ENCODE measurements around the gene ARMCX2. TPM values are rescaled to one million over a fixed set of nuclear protein-coding genes. Genes with fewer than 3 reads are reported as not detected.

Gene ARMCX2
- 110 to 119 TPM (median 116 TPM) in 3 replicates for total RNA-seq

GRCh38 chrX:101659601-101660063, at the start of gene ARMCX2:
Gene ARMCX2 (minus strand): TSS chrX:101659850. CDS start chrX:101657588, 2,262 bp downstream.
- Mint-ChIP-seq H3K9me3 (peaks cover 26% of the 10 kb centered on the region), H3K27ac (peak within 1 kb of the TSS; percentile 48), H3K4me1 (peaks cover 4% of the 10 kb centered on the region), H3K27me3 (ENCODE audit: low read depth) (no peaks in the 10 kb centered on the region), H3K4me3 (peak within 1 kb of the TSS; percentile 84), H3K36me3 (no peaks in the 10 kb centered on the region)
- TF ChIP-seq CTCF (IDR thresholded peaks at IDR 0.05; ENCODE audit: unreplicated experiment): no peak
- peak in 1 of 2 experiments; percentile 56 for DNase-seq (ENCODE audit: low spot score in 2 of 2, unreplicated experiment in 2 of 2)

- H3K4me1 Mint-ChIP-seq: peaks cover 3% of the 10 kb centered on the region
- H3K9me3 Mint-ChIP-seq: peaks cover 20% of the 10 kb centered on the region
- no peak overlapping the region for H3K27ac Mint-ChIP-seq
- no peak overlapping the region for H3K4me3 Mint-ChIP-seq
- TF ChIP-seq CTCF (IDR thresholded peaks at IDR 0.05; ENCODE audit: unreplicated experiment): no peak
- H3K27me3 Mint-ChIP-seq (ENCODE audit: low read depth): no peaks in the 10 kb centered on the region
- H3K36me3 Mint-ChIP-seq: no peaks in the 10 kb centered on the region
- DNase-seq (ENCODE audit: low spot score in 2 of 2, unreplicated experiment in 2 of 2): no peak
These were observed 49.7 kb upstream of the ARMCX2 start for GRCh38 chrX:101709384-101709783.

DNA sequence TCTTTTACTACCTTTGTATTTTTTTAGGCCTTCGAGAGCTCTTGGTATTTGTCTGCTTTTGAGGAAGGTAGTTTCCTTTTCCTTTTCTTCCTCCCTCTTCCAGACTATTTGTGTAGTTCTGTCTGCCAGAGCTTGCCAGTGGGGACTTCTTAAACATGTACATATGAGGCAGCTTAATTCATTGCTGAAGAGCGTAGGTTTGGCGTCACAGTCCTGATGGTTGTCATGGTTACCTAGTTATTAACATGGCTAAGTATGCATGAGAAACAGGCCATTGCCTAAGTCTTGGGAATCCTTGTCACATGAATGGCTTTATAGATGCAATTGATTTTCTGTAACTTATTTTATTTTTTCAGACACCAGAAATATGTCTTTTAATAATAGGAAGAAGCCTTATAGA, 48.5 kb upstream of the ARMCX2 start:
- no peaks in the 10 kb centered on the region for H3K27me3 Mint-ChIP-seq (ENCODE audit: low read depth)
- no peaks in the 10 kb centered on the region for H3K36me3 Mint-ChIP-seq
- H3K4me3 Mint-ChIP-seq: no peak overlapping the region
- peaks cover 22% of the 10 kb centered on the region for H3K9me3 Mint-ChIP-seq
- TF ChIP-seq CTCF (IDR thresholded peaks at IDR 0.05; ENCODE audit: unreplicated experiment): no peak
- peaks cover 3% of the 10 kb centered on the region for H3K4me1 Mint-ChIP-seq
- DNase-seq (ENCODE audit: low spot score in 2 of 2, unreplicated experiment in 2 of 2): no peak
- H3K27ac Mint-ChIP-seq: peak overlapping the region; percentile 22

DNA sequence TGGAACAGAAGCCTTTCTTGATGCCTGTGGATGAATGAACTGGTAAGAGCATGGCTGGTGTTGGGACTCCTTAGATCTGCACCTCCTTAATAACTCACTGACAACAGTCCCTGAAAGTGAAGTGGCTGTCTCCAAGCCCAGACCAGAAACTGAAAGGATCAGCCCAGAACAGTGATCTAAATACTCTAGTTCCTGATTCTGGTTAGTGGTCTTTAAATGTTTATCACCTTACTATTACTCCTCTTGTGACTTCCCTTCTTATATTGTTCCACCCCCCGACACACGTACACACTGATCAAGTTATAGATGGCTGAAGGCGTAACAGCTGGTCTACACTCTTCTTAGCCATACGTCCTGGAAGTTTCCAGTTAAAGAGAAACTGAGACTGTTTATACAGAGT, 33.8 kb upstream of the ARMCX2 start:
- no peak for TF ChIP-seq CTCF (IDR thresholded peaks at IDR 0.05; ENCODE audit: unreplicated experiment)
- no peak overlapping the region for H3K27ac Mint-ChIP-seq
- no peak for DNase-seq (ENCODE audit: low spot score in 2 of 2, unreplicated experiment in 2 of 2)
- no peaks in the 10 kb centered on the region for H3K36me3 Mint-ChIP-seq
- H3K9me3 Mint-ChIP-seq: peaks cover 22% of the 10 kb centered on the region
- H3K4me3 Mint-ChIP-seq: no peak overlapping the region
- no peaks in the 10 kb centered on the region for H3K27me3 Mint-ChIP-seq (ENCODE audit: low read depth)
- H3K4me1 Mint-ChIP-seq: no peaks in the 10 kb centered on the region

GRCh38 chrX:101691835-101692234, 32.2 kb upstream of the ARMCX2 start:
- no peaks in the 10 kb centered on the region for H3K36me3 Mint-ChIP-seq
- DNase-seq (ENCODE audit: low spot score in 2 of 2, unreplicated experiment in 2 of 2): no peak
- H3K4me1 Mint-ChIP-seq: no peaks in the 10 kb centered on the region
- peaks cover 13% of the 10 kb centered on the region for H3K9me3 Mint-ChIP-seq
- H3K27ac Mint-ChIP-seq: no peak overlapping the region
- H3K4me3 Mint-ChIP-seq: no peak overlapping the region
- no peaks in the 10 kb centered on the region for H3K27me3 Mint-ChIP-seq (ENCODE audit: low read depth)
- no peak for TF ChIP-seq CTCF (IDR thresholded peaks at IDR 0.05; ENCODE audit: unreplicated experiment)

- H3K9me3 Mint-ChIP-seq: peaks cover 26% of the 10 kb centered on the region
- no peaks in the 10 kb centered on the region for H3K36me3 Mint-ChIP-seq
- TF ChIP-seq CTCF (IDR thresholded peaks at IDR 0.05; ENCODE audit: unreplicated experiment): no peak
- no peak for DNase-seq (ENCODE audit: low spot score in 2 of 2, unreplicated experiment in 2 of 2)
- no peaks in the 10 kb centered on the region for H3K27me3 Mint-ChIP-seq (ENCODE audit: low read depth)
- peak overlapping the region; percentile 56 for H3K27ac Mint-ChIP-seq
- no peak overlapping the region for H3K4me3 Mint-ChIP-seq
- peaks cover 8% of the 10 kb centered on the region for H3K4me1 Mint-ChIP-seq
These were observed 26.9 kb upstream of the ARMCX2 start for GRCh38 chrX:101686574-101686973.

Measured in mesothelial cell of epicardium (in vitro differentiated cells).